K562 (cell line): Measurements from ENCODE around the gene PLAC1. TPM values are rescaled to one million over a fixed set of nuclear protein-coding genes. Genes with fewer than 3 reads are reported as not detected.

ENCODE experiments used
- ATAC-seq: fragments of 200-7000 bp; cut with Tn5 transposase; 3 replicates; pipeline ENCODE4 v1.9.1; 2020; ENCODE audit warnings: moderate library complexity
- BruUV-seq: library from RNA; stranded (reverse); fragments of 400-500 nt; replicated peaks from 2 replicates; lab custom pipeline; 2021; lab: Mats Ljungman, UMichigan
- CTCF ChIA-PET: fragments of 300-600 bp; formaldehyde crosslinking; extraction: SDS; loops from one replicate; lab custom pipeline; 2021; ENCODE audit warnings: low intra/inter-chr PET ratio; lab: Yijun Ruan, JAX
- POLR2A ChIA-PET: fragments of 300-600, 350-650 bp; sonication (Branson Sonifier 250); formaldehyde crosslinking; extraction: SDS; loops from one replicate; lab custom pipeline; 2021; ENCODE audit warnings: antibody characterized with exemption, inconsistent platforms; lab: Yijun Ruan, JAX
- DNase-seq, 4 experiments: peaks; one replicate each; pipeline versions ENCODE4 v3.0.0 to v3.0.0-alpha.2; 2011 to 2018; ENCODE audit warnings: low spot score in 3 of 4, mixed read lengths in 3 of 4; ENCODE audit errors: extremely low read depth in 1 of 4
- FAIRE-seq: peaks from 2 replicates; lab custom pipeline; 2011; peaks lifted over from hg19 to GRCh38; lab: Jason Lieb, UNC
- H2AFZ ChIP-seq: 2 replicates; pipeline ENCODE4 v1.6.0; 2011; ENCODE audit warnings: low read depth, low read length, control low read depth, inconsistent platforms
- H3K27ac ChIP-seq: fragments of 200-600 bp; 3 replicates; pipeline ENCODE4 v1.8.0; 2011; ENCODE audit warnings: low read depth, mild to moderate bottlenecking, control low read depth, inconsistent platforms, low read length, moderate library complexity, mixed read lengths; ENCODE audit errors: extremely low read depth
- H3K27me3 ChIP-seq, 2 experiments: fragments of 300-600 bp in 1 of 2; 2 replicates in 1 of 2; 3 replicates in 1 of 2; pipeline versions ENCODE4 v1.6.0 to v1.8.0; 2011; ENCODE audit warnings: inconsistent platforms in 2 of 2, low read length in 2 of 2, mild to moderate bottlenecking in 1 of 2, mixed read lengths in 1 of 2, moderate library complexity in 1 of 2; ENCODE audit not compliant: control insufficient read depth in 2 of 2, insufficient read depth in 2 of 2
- H3K36me3 ChIP-seq: fragments of 300-600 bp; 3 replicates; pipeline ENCODE4 v1.8.0; 2011; ENCODE audit warnings: mild to moderate bottlenecking, low read length, inconsistent platforms; ENCODE audit not compliant: control insufficient read depth, insufficient read depth
- H3K4me1 ChIP-seq, 2 experiments: fragments of 200-600 bp in 1 of 2; replicated peaks in 1 of 2; 2 replicates in 1 of 2; 3 replicates in 1 of 2; pipeline versions ENCODE4 v1.5.1 to v1.8.0; 2011; ENCODE audit warnings: inconsistent platforms in 2 of 2, low read length in 2 of 2, mild to moderate bottlenecking in 1 of 2, mixed read lengths in 1 of 2, moderate library complexity in 1 of 2; ENCODE audit not compliant: control insufficient read depth in 2 of 2, insufficient read depth in 2 of 2
- H3K4me2 ChIP-seq: 2 replicates; pipeline ENCODE4 v1.6.1; 2011; ENCODE audit warnings: low read length, control low read depth, inconsistent platforms, mixed read lengths; ENCODE audit not compliant: insufficient read depth
- H3K4me3 ChIP-seq: fragments of 200-600 bp; sonication (generic), shearing (Covaris generic); 2 replicates; pipeline ENCODE4 v1.5.1; 2016; ENCODE audit warnings: control low read depth, inconsistent platforms
- H3K79me2 ChIP-seq: fragments of 200-600 bp; 3 replicates; pipeline ENCODE4 v1.8.0; 2011; ENCODE audit warnings: low read length, inconsistent platforms; ENCODE audit not compliant: control insufficient read depth, insufficient read depth
- H3K9ac ChIP-seq, 2 experiments: 2 replicates each; pipeline versions ENCODE4 v1.6.0 to v1.6.1; 2011; ENCODE audit warnings: low read depth in 2 of 2, low read length in 2 of 2, control low read depth in 1 of 2, inconsistent platforms in 1 of 2, mild to moderate bottlenecking in 1 of 2, mixed read lengths in 1 of 2; ENCODE audit not compliant: insufficient read depth in 1 of 2
- H3K9me1 ChIP-seq: one replicate; pipeline ENCODE4 v1.6.0; 2011; ENCODE audit warnings: inconsistent platforms, mild to moderate bottlenecking, low read length, moderate library complexity; ENCODE audit not compliant: control insufficient read depth, insufficient read depth
- H3K9me3 ChIP-seq: replicated peaks from 2 replicates; pipeline ENCODE4 v1.5.1; 2011; ENCODE audit warnings: low read depth, low read length, inconsistent platforms; ENCODE audit not compliant: control insufficient read depth, insufficient read depth
- H4K20me1 ChIP-seq: replicated peaks from 2 replicates; pipeline ENCODE4 v1.6.1; 2011; ENCODE audit warnings: low read length, inconsistent platforms, mixed read lengths; ENCODE audit not compliant: control insufficient read depth, insufficient read depth
- FOXK2 ChIP-seq, 2 experiments: fragments of 450-650 bp; IDR thresholded peaks in 1 of 2; conservative IDR thresholded peaks in 1 of 2; 2 replicates each; pipeline ENCODE4 v1.6.1; 2016; ENCODE audit warnings: low read depth in 2 of 2, mild to moderate bottlenecking in 1 of 2
- TEAD1 ChIP-seq, 2 experiments: fragments of 450-650 bp in 1 of 2; sonication (generic) in 1 of 2; formaldehyde crosslinking; IDR thresholded peaks; 2 replicates each; pipeline versions ENCODE4 v1.4.0 to v1.8.0; 2020 to 2022; ENCODE audit warnings: mild to moderate bottlenecking in 2 of 2, missing genetic modification reagents in 1 of 2
- ZNF785 ChIP-seq: fragments of 250-450 bp; sonication (Bioruptor Pico); IDR thresholded peaks from 2 replicates; pipeline ENCODE4 v1.4.0; 2020; ENCODE audit warnings: mild to moderate bottlenecking
- WGBS: fragments of 100-300 bp; shearing (Covaris generic); methylation state at CpG from one replicate; pipeline ENCODE4 v1.1.6; 2016; ENCODE audit warnings: low coverage, mixed read lengths; ENCODE audit not compliant: insufficient coverage; ENCODE audit errors: missing lambda C conversion rate; 5-methylcytosine and 5-hydroxymethylcytosine counted together
- in situ Hi-C: fragments of 300-500 bp; cut with MboI; formaldehyde crosslinking; loops from 4 replicates; pipeline ENCODE4 v1.15.0; 2018; ENCODE audit warnings: inconsistent platforms, mixed read lengths
- intact Hi-C: fragments of 100-400 bp; cut with micrococcal nuclease; formaldehyde crosslinking; loops from 2 replicates; pipeline ENCODE4 v1.14.2; 2022
- polyA plus RNA-seq, 8 experiments: library from polyadenylated mRNA; depleted of rRNA in 4 of 8; stranded (reverse) in 5 of 8; unstranded in 3 of 8; fragments of >200 nt; fragmentation: Nextera tagmentation in 2 of 8; fragmentation: Illumina TruSeq in 1 of 8; extraction: Ambion mirVana in 2 of 8; extraction: Trizol in 1 of 8; gene quantifications; 2 replicates each; pipeline versions ENCODE4 v1.2.1 to v1.2.3, GENCODE V29; 2011 to 2014; ENCODE audit warnings: inconsistent platforms in 1 of 8, missing spikeins in 1 of 8
- total RNA-seq, 7 experiments: library from RNA; depleted of rRNA in 6 of 7; stranded (reverse); fragments of >200 nt in 6 of 7; fragmentation: Illumina TruSeq in 2 of 7; extraction: Trizol in 2 of 7; gene quantifications; 2 replicates each; pipeline versions ENCODE4 v1.2.1 to v1.2.3, GENCODE V29; 2011 to 2021; ENCODE audit warnings: low replicate concordance in 1 of 7
- TF ChIP-seq, protein P1 (sequence below): fragments of 200-800 bp; sonication (Bioruptor generic); IDR thresholded peaks from 2 replicates; pipeline ENCODE4 v1.6.1; 2017; ENCODE audit warnings: missing genetic modification characterization, missing compliant biosample characterization

Gene PLAC1
- total and polyA plus RNA-seq, 9 of the 15 experiments (the other 6 are each of a cell fraction or from before 2014, with no cell fraction given): 0.82 to 9.1 (median 1.7) TPM

DNA sequence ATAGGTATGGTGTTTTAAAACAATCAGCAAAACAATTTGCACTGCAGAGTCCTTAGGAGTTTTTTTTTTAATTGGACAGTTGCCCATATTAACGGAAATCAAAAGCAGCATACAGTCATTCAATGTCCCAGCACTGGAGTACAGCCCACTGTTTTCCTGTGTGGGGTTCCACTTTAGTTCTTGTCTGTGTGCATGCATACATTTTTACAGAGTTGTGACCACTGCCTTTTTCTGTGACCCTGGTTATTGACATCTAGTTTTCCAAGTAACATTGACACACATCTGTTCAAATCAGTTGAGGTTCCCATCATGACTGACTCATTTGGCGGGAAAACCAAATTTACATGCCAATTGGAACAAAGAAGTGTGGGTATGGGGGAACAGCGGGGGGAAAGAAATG lies 115.0 kb downstream of the PLAC1 start:
- DNase-seq (no peak), FAIRE-seq (no peak), ATAC-seq (no peak)
- no peak overlapping the region for H3K9ac ChIP-seq
- H3K4me2 ChIP-seq: no peak overlapping the region
- peaks cover 10% of the 10 kb centered on the region for H3K79me2 ChIP-seq
- WGBS: 78% methylated on average over 1 of the region's 3 CpGs
- intact Hi-C loops (no loop called here), in situ Hi-C loops (no loop called here)
- ChIA-PET CTCF (no interaction called here), POLR2A (interaction anchor here (0.7 to 1.0 kb wide), 2 partner anchors 73 to 288 kb away, joined by 3 read pairs; no protein-coding TSS in a partner anchor)
- no peak overlapping the region for H2AFZ ChIP-seq
- H3K36me3 ChIP-seq: peaks cover 8% of the 10 kb centered on the region; the same call in 1 of the 3 replicates
- no peak overlapping the region for H3K4me3 ChIP-seq
- H3K9me3 ChIP-seq: no peaks in the 10 kb centered on the region
- BruUV-seq: no TSS peak
- H3K27me3 ChIP-seq: no peaks in the 10 kb centered on the region
- no peaks in the 10 kb centered on the region for H4K20me1 ChIP-seq
- no peak for TF ChIP-seq TEAD1 (CRISPR knock-in tag; IDR thresholded peaks at IDR 0.05)
- TF ChIP-seq, protein P1, sequence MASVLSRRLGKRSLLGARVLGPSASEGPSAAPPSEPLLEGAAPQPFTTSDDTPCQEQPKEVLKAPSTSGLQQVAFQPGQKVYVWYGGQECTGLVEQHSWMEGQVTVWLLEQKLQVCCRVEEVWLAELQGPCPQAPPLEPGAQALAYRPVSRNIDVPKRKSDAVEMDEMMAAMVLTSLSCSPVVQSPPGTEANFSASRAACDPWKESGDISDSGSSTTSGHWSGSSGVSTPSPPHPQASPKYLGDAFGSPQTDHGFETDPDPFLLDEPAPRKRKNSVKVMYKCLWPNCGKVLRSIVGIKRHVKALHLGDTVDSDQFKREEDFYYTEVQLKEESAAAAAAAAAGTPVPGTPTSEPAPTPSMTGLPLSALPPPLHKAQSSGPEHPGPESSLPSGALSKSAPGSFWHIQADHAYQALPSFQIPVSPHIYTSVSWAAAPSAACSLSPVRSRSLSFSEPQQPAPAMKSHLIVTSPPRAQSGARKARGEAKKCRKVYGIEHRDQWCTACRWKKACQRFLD (CRISPR knock-in tag): no peak
- no peak for TF ChIP-seq FOXK2 (conservative IDR thresholded peaks at IDR 0.05 in 1 of 2, IDR thresholded peaks at IDR 0.05 in 1 of 2; ENCODE audit: low read depth in 2 of 2)
- no peak for TF ChIP-seq ZNF785 (CRISPR knock-in tag)
- no peaks in the 10 kb centered on the region for H3K9me1 ChIP-seq
- H3K4me1 ChIP-seq: peaks cover 0 to 9% of the 10 kb centered on the region in 2 experiments; a peak in 4 of 5 replicates
- no peak overlapping the region for H3K27ac ChIP-seq
